A549 (cell line): Measurements from ENCODE around the gene YPEL4.

Experiments used
- JUN ChIP-seq, 2 experiments: fragments of >200 bp; sonication (Bioruptor Twin); formaldehyde crosslinking; IDR thresholded peaks; 2 replicates in 1 of 2; 3 replicates in 1 of 2; pipeline ENCODE4 v1.6.1; 2016 to 2017
- MAZ ChIP-seq: fragments of 150-350 bp; IDR thresholded peaks from 2 replicates; pipeline ENCODE4 v1.6.1; 2014; ENCODE audit warnings: antibody characterized with exemption, low read depth, low read length, borderline replicate concordance
- NR3C1 ChIP-seq: fragments of >200 bp; sonication (Bioruptor Twin); formaldehyde crosslinking; IDR thresholded peaks from 3 replicates; pipeline ENCODE4 v1.6.1; 2017
- POLR2A ChIP-seq: IDR thresholded peaks from 2 replicates; pipeline ENCODE4 v1.6.1; 2012; ENCODE audit warnings: mild to moderate bottlenecking, low read length
- RAD21 ChIP-seq, 2 experiments: fragments of >200 bp in 1 of 2; sonication (Bioruptor Twin) in 1 of 2; formaldehyde crosslinking in 1 of 2; IDR thresholded peaks in 1 of 2; conservative IDR thresholded peaks in 1 of 2; 2 replicates in 1 of 2; 3 replicates in 1 of 2; pipeline ENCODE4 v1.6.1; 2012 to 2018; ENCODE audit warnings: inconsistent platforms in 1 of 2
- RCOR1 ChIP-seq: fragments of 150-350 bp; IDR thresholded peaks from 2 replicates; pipeline ENCODE4 v1.6.1; 2014; ENCODE audit warnings: antibody characterized with exemption, low read length, low read depth
- ZC3H11A ChIP-seq: fragments of 450-650 bp; IDR thresholded peaks from 2 replicates; pipeline ENCODE4 v1.6.1; 2014; ENCODE audit warnings: antibody characterized with exemption, mild to moderate bottlenecking
- TF ChIP-seq, protein P1 (sequence below): fragments of >200 bp; sonication (Bioruptor Twin); formaldehyde crosslinking; IDR thresholded peaks from 3 replicates; pipeline ENCODE4 v1.5.1; 2016
- TF ChIP-seq, protein P2 (sequence below): IDR thresholded peaks from 2 replicates; pipeline ENCODE4 v1.6.1; 2012
- TF ChIP-seq, protein P3 (sequence below): IDR thresholded peaks from 2 replicates; pipeline ENCODE4 v1.6.1; 2012; ENCODE audit warnings: low read depth, borderline replicate concordance

DNA sequence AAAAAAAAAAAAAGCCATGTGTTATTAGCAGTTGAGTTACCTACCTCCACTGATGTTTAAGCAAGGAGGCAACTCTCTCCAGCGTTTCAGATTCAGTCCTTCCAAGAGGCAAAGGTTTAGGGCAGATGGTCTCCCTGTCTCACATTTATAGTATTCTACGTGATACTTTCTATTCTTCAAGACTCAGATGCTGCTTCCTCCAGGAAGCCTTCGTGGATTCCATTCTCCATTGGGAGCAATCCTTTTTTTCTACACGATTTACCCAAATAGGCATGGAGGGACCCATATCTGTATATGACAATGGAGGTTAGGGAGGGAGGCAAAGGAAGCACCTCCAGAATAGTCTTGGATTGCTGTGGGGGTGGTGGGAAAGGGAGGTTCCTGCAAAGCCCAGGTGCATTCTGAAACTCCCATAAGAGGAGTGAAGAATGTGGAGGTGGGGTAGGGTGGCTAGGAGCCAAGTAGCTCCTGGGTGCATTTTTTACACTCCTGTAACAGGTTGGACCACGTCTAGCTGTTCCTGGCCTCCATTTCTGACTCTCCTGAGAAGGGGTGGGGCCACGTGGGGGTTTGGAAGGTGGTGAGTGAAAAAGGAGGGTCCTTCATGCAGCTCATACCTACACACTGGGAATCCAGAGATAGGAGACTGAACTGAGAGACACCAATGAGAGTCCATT, 16.2 kb downstream of the YPEL4 start:
- TF ChIP-seq NR3C1 (no peak), JUN (IDR thresholded peaks at IDR 0.05) (no peak), POLR2A (no peak), ZC3H11A (no peak), RAD21 (conservative IDR thresholded peaks at IDR 0.05 in 1 of 2, IDR thresholded peaks at IDR 0.05 in 1 of 2) (no peak), RCOR1 (no peak), MAZ (no peak)
- TF ChIP-seq, protein P1, sequence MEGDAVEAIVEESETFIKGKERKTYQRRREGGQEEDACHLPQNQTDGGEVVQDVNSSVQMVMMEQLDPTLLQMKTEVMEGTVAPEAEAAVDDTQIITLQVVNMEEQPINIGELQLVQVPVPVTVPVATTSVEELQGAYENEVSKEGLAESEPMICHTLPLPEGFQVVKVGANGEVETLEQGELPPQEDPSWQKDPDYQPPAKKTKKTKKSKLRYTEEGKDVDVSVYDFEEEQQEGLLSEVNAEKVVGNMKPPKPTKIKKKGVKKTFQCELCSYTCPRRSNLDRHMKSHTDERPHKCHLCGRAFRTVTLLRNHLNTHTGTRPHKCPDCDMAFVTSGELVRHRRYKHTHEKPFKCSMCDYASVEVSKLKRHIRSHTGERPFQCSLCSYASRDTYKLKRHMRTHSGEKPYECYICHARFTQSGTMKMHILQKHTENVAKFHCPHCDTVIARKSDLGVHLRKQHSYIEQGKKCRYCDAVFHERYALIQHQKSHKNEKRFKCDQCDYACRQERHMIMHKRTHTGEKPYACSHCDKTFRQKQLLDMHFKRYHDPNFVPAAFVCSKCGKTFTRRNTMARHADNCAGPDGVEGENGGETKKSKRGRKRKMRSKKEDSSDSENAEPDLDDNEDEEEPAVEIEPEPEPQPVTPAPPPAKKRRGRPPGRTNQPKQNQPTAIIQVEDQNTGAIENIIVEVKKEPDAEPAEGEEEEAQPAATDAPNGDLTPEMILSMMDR = no peak
- TF ChIP-seq, protein P2, sequence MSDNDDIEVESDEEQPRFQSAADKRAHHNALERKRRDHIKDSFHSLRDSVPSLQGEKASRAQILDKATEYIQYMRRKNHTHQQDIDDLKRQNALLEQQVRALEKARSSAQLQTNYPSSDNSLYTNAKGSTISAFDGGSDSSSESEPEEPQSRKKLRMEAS = no peak
- TF ChIP-seq, protein P3, sequence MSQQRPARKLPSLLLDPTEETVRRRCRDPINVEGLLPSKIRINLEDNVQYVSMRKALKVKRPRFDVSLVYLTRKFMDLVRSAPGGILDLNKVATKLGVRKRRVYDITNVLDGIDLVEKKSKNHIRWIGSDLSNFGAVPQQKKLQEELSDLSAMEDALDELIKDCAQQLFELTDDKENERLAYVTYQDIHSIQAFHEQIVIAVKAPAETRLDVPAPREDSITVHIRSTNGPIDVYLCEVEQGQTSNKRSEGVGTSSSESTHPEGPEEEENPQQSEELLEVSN = no peak
